Myocyte (in vitro differentiated cells): ENCODE measurements around the gene CABYR. TPM values are rescaled to one million over a fixed set of nuclear protein-coding genes. Genes with fewer than 3 reads are reported as not detected.

Experiments used
- DNase-seq: peaks from one replicate; pipeline ENCODE4 v3.0.0-alpha.2; 2012; ENCODE audit warnings: low read depth
- polyA plus RNA-seq: library from polyadenylated mRNA; unstranded; fragments of >200 nt; gene quantifications from one replicate; pipeline ENCODE4 v1.2.1, GENCODE V29; 2012; ENCODE audit warnings: missing spikeins
- total RNA-seq: library from RNA; depleted of rRNA; stranded (reverse); fragments of >200 nt; gene quantifications from 2 replicates; pipeline ENCODE4 v1.2.3, GENCODE V29; 2014

The CABYR gene, protein sequence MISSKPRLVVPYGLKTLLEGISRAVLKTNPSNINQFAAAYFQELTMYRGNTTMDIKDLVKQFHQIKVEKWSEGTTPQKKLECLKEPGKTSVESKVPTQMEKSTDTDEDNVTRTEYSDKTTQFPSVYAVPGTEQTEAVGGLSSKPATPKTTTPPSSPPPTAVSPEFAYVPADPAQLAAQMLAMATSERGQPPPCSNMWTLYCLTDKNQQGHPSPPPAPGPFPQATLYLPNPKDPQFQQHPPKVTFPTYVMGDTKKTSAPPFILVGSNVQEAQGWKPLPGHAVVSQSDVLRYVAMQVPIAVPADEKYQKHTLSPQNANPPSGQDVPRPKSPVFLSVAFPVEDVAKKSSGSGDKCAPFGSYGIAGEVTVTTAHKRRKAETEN
- total RNA-seq: 1.4 TPM in 2 replicates
- polyA plus RNA-seq: 1.2 TPM

DNA sequence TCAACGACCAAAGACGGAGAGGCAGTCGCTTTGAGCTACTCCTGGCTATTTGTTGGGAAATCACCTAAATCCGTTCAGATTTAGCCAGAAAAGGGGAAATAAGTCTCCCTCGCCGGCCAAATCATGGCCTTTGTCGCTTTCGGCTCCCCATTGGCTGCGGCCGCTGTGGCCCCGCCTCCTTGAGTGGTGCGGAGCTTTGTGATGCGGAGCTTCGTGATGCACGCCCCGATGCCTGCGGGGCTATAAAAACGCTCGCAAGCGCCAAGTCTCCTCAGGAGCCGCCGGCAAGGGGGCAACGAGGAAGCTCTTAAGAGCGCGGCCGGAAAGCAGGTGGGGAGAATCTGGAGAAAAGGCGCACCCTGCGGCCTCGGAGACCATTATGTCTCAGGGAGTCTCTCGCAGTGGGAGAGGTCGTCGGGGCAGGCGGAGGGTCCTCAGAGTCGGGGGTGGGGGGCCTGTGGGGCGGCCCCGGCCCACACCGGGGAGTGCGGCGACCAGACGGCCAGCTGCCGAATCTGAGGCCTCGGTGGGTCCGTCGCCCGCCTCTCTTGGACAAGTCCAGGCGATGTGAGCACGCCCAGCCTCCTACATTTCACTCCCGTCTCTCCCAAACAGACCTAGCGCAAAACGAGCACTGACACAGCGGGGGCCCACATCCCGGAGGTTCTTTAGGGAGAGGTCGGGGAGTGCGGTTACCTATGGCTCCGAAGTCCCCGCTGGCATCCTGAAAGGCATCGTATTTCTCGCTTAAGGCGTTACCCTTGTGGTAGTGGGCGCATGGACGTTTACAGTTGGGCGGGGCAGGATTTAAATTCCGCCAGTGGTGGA lies at the start of gene CABYR:
TSS of gene CABYR (plus strand) at position 274 of the 828 bp plus-strand sequence. CDS start 4,053 bp downstream, outside the sequence.
- DNase-seq: peak; percentile 59

DNA sequence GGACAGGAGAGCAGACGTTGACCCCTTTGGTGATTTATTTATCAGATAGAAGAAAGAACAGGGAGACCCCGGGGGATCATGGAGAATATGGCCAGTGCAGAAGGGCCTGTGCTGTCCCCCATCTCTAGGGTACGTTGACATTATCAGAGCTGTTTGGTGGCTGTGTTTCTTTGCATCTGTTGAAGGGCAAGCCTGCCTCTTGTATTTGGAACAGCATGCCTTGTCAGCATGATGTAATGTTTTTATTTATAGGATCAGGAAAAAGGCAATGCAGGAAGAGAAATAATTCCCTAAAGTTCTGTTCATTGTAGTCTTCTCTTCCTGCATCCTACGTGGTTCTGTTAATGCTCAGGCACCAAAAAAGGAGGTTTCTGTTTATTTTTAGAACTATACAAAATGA lies 49.8 kb upstream of the CABYR start:
- peak; percentile 71 for DNase-seq

DNA sequence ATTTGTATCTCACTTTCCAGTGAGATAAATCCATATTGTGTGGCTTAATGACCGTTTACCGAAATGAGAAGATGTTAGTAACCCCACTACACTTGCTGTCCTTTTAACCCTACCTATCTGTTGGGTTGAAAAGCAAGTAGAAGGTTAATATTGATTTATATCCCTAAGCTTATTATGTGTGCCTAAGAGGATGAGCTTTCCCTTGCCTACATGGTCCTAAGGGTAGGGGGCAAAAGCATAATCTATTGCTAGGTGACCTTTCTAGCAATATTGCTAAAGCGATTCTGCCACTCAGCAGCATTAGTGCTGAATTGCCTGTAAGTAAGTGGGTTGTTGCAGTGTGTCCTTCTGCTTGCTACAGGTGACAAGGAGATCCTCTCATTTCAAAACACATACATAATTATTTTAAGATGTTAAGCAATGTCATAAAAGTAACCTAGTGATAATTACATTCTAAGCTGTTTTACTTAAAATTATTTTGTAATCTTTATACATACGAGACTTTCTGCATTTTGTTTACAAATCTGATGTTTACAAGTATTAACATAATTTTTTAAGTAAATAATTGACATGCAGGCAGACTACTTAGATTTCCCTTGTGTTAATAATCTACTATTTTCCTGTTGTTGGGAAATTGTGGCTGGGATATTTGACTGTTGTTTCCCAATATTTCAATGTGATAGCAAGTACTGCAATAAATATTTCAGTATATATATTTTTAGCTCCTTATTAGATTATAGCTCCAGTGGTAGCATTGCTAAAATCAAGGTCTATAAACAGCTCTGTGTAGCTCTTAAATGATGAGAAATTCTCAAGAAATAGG lies 49.1 kb upstream of the CABYR start:
- DNase-seq: no peak

DNA sequence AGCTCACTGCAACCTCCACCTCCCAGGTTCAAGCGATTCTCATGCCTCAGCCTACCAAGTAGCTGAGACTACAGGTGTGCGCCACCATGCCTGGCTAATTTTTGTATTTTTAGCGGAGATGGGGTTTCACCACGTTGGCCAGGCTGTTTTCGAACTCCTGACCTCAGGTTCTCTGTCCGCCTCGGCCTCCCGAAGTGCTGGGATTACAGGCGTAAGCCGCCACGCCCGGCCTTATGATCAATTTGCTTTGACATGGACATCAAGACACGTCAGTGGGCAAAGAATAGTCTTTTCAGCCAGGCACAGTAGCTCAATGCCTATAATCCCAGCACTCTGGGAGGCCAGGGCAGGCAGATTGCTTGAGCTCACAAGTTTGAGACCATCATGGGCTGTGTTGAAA lies 48.0 kb upstream of the CABYR start:
- no peak for DNase-seq

DNA sequence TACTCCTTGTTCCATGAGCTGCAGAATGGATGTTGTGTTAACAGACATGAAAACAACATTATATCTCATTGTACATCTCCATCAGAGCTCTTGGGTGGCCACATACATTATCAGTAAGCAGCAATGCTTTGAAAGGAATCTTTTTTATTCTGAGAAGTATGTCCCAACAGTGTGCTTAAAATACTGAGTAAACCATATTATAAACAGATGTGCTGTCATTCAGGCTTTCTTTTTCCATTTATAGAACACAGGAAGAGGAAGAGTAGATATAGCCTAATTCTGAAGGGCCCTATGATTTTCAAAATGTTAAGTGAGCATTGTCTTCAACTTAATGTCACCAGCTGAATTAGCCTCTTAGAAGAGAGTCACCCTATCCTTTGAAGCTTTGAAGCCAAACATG lies 44.3 kb upstream of the CABYR start:
- DNase-seq: no peak

DNA sequence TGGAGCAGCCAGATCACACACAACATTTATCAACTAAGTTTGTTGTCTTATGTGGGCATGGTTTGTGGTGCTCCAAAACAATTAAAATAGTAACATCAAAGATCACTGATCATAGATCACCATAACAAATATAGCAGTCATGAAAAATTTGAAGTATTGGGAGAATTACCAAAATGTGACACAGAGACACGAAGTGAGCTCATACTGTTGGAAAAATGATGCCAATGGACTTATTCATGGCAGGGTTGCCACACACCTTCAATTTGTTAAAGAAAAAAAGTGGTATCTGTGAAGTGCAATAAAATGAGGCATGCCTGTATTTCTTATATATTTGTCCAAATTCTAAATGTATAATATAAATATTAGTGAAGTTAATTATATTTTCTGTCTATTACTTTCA lies 42.9 kb upstream of the CABYR start:
- no peak for DNase-seq

DNA sequence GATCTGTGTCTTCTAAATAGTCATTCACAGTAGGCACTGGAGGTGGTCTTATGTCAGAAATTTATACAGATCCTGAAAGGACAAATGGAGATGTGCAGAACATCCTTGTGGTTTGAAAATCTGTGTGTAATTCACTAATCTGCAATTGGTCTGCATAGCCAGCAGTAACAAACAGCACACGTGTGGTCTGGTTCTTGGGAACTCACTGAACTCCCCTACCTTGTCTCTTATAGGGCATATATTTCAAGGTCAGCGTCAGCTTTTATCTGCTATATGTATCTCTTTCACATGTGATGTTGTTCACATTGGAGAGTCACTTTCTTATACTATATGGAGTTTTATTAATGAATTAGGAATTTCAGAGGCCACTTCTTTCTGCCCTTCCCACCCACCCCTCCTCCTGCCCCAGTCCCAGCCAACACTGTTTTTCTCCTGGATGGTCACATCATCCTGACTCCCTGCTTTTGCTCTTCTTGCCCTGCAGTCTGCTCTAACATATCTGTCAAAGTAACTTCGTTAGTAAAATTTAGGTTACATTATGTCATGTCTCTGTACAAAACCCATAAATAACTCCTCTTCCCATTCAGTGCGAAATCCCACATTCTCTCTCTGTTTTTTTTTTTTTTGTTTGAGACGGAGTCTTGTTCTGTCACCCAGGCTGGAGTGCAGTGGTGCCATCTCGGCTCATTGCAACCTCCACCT lies 35.4 kb upstream of the CABYR start:
- no peak for DNase-seq

DNA sequence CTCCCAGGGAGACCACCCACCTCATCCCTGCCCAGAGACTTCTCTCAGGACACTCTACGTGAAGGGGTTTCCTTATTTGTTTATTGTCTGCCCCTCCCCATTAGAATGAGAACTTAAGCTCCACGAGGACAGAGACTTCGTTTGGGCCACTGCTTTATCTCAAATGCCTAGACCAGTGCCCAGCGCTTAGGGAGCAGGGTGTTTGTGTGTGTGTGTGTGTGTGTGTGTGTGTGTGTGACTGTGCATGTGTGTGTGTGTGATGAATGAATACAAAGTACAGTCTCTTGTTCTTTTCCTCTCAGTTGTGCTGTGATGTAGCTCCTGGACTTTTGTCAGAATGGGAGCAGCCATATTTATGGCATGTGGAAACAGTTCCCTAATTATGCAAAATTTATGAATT lies 34.4 kb upstream of the CABYR start:
- DNase-seq: no peak

DNA sequence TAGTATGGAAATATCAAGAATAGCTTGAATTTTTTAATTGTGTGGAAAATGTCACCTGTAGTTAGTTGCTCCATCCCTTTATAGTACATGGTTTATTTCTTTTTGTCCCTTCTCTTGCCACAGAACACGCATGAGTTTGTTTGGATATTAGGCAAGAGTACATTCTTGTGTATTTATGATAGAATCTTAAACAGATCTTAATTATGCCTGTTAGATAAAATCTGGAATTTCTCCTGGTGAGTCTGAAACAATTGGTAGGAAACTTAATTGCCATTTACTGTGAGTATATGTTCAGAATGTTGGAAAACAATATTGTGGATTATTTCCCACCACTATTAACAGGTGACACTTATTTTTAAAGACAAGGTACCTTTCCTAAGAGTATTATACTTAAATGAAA lies 30.2 kb upstream of the CABYR start:
- no peak for DNase-seq

DNA sequence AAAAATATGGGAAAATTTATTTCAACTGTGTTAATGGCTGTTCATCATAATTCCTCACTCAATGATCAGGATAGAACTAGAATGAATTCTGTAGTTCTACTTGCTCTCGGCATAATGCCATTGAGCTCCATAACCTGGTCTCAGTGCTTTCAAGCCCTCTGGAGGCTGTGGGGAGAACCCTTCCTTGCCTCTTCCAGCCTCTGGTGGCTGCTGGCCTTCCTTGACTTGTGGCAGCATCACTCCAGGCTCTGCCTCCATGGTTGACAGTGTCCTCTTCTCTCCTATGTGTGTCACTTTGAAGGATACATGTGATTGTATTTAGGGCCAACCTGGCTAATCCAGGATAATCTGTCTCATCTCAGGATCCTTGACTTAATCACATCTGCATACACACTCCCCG lies 26.9 kb upstream of the CABYR start:
- no peak for DNase-seq

DNA sequence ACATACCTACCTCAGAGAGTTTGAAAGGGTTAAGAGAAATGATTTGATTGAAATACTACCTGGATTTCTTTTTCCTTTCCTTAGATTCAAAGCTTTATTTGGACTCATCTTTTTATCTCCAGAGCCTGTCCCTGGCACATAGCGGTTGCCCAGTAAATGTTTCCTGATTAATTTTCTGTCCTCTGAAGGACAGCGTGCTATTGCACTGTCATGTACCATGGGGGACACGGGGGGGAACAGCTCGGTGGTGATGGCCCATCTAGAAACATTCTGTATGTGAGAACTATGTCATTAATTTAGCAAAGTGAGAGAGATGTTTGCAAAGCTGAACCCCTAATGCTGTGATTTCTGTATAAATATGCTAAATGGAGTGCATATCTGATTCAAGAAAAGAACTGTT lies 26.4 kb upstream of the CABYR start:
- no peak for DNase-seq

DNA sequence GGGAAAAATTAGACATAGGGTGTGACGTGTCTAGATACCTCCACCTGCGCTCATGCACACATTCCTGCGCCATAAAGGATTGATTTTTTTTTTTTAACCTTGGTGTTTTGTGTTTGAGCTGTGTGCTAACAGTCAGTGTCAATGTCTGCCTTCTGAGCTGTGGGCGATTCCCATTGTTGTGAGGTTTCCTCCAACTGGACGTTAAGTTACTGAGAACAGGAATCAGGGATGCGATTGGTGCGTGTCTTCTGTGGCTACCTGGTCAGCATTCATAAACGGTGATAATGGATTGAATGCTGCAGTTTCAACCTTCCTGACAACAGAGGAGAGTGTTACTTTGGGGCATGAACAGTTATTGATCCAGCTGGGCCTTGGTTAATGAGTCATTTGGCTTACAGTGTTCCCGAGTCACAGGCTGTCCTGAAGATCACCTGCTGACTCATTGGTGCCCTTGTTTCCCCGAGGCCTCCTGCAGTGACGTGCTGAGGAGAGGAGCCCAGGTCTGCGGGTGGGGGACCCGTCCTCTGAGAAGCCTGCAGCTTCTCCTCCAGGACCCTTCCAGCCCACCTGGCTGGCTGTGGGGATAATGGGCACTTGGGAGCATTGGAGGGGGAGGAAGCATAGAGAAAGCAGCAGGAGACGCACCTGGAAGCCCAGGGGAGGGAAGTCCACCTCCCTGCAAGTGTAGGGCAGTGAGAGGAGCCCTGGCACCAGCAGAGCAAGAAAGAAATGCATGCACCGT lies 25.8 kb upstream of the CABYR start:
- no peak for DNase-seq

DNA sequence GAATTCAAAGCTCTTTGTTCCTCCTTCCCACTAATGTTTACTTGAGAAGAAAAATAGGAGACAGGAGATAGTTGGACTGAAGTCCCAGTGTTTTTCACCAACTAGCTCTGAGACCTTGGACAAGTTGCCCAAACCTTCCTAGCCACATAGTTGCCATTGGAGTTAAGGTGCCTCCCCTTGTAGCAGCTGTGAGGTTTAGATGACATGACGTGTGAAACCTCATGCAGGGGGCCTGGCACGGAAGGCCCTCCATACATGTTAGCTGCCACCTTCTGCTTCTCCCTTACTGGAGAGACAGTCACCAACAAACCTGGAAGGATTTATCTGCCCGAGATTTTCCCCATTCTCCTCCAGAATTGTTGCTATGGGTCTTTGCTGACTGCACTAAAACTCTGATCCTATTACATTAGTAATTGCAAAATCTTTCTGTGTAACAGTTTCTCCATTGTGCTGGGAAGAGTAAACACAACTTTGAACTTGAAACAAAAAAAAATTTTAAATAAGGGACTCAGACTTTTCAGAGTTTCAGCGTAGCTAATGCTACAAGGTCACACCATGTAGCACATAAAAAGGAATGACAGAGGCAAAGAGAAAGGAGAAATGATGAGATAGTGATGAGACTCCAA lies 23.8 kb upstream of the CABYR start:
- DNase-seq: peak; percentile 47

DNA sequence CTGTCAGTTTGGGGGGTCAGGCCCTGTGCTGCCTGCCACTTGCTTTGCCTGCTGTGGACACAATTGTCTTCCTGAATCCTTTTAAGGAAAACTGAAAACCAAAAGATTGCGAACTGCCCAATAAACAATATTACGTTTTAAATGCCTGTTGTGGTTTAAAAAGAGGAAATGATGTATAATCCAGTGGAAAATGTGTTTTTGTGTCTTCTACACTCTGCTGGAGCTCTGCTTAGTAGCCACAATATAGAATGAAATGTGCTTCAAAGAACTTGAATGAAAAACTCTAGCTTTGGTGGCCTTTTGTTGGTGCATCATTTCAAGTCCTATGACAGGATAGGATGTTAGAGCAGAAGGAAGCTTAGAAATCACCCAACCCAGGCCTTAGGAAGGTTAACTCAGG lies 23.2 kb upstream of the CABYR start:
- no peak for DNase-seq

DNA sequence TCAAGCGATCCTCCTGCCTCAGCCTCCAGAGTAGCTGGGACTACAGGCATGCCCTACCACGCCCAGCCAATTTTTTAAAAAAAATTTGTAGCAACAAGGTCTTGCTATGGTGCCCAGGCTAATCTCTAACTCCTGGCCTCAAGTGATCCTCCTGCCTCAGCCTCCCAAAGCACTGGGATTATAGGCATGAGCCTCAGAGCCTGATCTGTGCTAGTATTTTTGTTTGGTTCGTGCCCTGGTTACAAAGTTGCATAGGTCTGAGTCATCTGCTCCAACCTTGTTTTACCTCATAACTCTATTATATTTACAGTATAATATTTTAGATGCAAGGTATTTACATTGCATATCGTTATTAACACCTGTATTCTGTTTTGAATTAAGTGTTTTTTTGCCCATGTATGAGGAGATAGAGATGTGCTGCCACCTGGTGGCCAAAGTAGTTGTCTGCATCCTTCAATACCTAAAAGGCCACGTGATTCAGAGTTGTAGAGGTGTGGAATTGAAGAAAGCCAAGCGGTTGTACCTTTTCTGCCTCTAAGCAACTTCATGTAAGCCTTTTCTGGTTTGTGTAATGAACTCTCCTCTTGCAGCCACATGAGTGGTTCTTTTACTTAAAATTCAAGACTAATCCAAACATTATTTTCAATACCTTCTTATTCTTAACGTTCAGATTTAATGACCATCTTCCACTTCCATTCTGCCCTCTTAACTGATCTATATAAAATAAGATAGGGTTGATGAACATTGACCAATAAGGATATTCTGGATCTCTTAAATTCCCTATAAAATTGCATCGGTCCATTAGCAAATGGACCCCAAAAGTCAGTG lies 19.9 kb upstream of the CABYR start:
- peak; percentile 81 for DNase-seq

DNA sequence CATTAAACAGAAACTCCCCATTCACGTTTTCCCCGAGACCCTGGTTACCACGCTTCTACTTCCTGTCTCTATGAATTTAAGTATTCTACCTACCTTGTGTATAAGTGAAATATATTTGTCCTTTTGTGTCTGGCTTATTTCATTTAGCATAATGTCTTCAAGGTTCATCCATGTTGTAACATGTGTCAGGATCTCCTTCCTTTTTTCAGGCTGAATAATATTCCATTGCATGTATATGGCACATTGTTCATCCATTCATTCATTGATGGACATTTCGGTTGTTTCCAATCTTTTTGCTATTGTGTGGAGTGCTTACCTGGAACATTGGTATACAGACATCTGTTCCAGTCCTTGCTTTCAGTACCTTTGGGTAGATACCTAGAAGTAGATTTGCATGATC lies 18.2 kb upstream of the CABYR start:
- DNase-seq: no peak

DNA sequence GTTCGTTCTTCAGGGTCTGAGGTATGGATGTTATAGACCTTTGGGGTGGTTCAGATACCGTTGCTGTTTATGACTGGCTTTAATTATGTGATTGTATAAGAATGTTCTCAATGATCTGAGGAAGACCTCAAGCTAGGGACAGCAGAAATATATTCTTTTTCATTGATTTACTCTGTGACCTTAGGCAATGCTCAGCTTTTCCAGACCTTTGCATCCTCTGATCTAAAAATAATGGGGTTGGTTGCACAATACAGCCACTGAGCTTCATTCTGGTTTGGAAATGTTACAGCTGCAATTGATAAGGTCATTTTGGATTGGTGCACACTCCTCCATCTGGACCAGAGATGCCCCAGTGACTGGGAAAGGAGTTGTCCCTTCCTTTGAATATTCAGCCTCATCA lies 17.2 kb upstream of the CABYR start:
- no peak for DNase-seq

DNA sequence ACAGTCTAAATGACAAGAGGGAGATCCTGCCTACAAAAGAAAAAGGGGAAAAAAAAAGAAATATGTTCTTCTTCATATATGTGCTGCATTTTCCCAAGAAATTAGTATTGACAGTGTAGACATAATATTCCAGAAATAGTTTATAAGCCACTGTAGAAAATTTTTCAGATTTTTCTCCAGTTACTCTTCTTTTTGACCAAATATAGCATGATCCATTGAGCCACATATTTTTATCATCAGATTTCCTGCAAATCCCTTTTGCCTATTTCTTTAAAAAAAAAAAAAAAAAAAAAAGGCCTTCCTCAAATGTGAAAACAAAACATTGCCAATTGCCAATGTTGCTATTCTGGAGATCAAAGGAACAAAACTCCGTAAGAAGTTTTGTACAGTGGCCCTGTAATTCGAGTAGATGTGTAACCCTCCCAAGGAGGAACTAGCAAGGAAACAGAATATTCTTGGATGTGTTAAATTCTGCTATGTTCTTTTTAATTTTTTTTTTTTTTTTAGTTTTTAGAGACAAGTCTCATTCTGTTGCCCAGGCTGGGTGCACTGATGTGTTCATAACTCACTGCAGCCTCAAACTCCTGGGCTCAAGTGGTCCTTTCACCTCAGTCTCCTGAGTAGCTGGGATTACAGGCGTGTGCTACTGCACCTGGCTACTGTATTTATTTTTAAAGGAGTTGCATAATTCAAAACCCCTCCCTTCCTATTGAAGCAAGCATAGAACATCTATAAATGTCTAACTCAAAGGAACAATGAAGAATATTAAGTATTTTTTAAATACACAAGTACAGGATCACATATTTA lies 12.5 kb upstream of the CABYR start:
- no peak for DNase-seq
